Esophagus squamous epithelium (tissue), 5 donors: Measurements from ENCODE around the gene DEAF1. TPM values are rescaled to one million over a fixed set of nuclear protein-coding genes. Genes with fewer than 3 reads are reported as not detected.

ENCODE experiments used
- DNase-seq: peaks from one replicate; lab custom pipeline; 2025; lab: John Stamatoyannopoulos, UW
- H3K27ac ChIP-seq, 4 donors: fragments of 200-600 bp; sonication (generic); one replicate each; pipeline ENCODE4 v1.5.1; 2016 to 2019; ENCODE audit warnings: mild to moderate bottlenecking in 1 of 4
- H3K27me3 ChIP-seq, 4 donors: fragments of 200-600 bp; sonication (generic); 1 replicate in 3 of 4; 2 replicates in 1 of 4; pipeline versions ENCODE4 v1.5.1 to v1.6.0; 2017 to 2021; ENCODE audit warnings: antibody characterized with exemption in 1 of 4
- H3K36me3 ChIP-seq, 3 donors: fragments of 200-600 bp; sonication (generic); one replicate each; pipeline ENCODE4 v1.5.1; 2016 to 2019
- H3K4me1 ChIP-seq, 3 donors: fragments of 200-600 bp; sonication (generic); one replicate each; pipeline ENCODE4 v1.5.1; 2017 to 2019
- H3K4me3 ChIP-seq, 4 donors: fragments of 200-600 bp; sonication (generic); 1 replicate in 3 of 4; 2 replicates in 1 of 4; pipeline ENCODE4 v1.5.1; 2016 to 2019; ENCODE audit warnings: mild to moderate bottlenecking in 2 of 4, moderate library complexity in 1 of 4
- H3K9me3 ChIP-seq, 3 donors: fragments of 200-600 bp; sonication (generic); one replicate each; pipeline ENCODE4 v1.5.1; 2016 to 2019
- POLR2A ChIP-seq, 4 donors: fragments of 450-650 bp; IDR thresholded peaks; one replicate each; pipeline ENCODE4 v1.6.1; 2017; ENCODE audit warnings: antibody characterized with exemption in 4 of 4, mild to moderate bottlenecking in 4 of 4, moderate library complexity in 3 of 4
- WGBS, 2 donors: methylation state at CpG; one replicate each; pipeline ENCODE4 v1.1.5; 2018; 5-methylcytosine and 5-hydroxymethylcytosine counted together
- intact Hi-C: fragments of 100-400 bp; cut with DNase I; formaldehyde crosslinking; loops from one replicate; pipeline ENCODE4 v1.15.0; 2022
- total RNA-seq, 4 donors: library from RNA; depleted of rRNA; stranded (reverse); fragments of >200 nt; gene quantifications; one replicate each; pipeline ENCODE4 v1.1.0, GENCODE V29; 2016
- TF ChIP-seq, protein P1 (sequence below), 6 experiments: fragments of 450-650 bp in 4 of 6; fragments of 200-600 bp in 2 of 6; sonication (generic) in 2 of 6; IDR thresholded peaks; one replicate each; pipeline ENCODE4 v1.5.1; 2016 to 2019; ENCODE audit warnings: antibody characterized with exemption in 6 of 6, mild to moderate bottlenecking in 4 of 6, moderate library complexity in 4 of 6
- donor health status: DM: yes; HTN: yes; CAD: no.

DEAF1 gene
- total RNA-seq, 4 donors from 2014 or later = 18.3 to 45.0 (median 25.4) TPM

DNA sequence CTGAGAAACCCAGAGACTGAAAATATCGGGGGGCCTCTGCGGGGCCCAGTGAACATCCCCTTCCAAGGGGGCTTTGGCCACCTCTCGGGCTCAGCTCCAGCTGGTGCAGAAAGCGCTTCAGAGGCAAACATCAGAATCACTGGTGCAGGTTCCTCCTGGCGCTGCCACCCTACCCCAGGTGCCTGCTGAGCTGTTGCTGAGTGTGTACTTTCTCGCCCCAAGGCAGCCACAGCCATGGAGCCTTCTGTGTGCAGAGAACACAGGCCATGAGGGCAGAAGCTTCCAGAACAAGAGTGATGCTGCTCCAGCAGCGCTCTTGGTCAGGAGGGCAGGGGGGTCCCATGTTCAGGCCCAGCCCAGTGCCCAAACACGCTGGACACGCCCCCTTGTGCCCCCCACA lies 51.7 kb downstream of the DEAF1 start:
- H3K4me3 ChIP-seq = no peak overlapping the region
- H3K4me1 ChIP-seq = peaks cover 6 to 31% (median 8%) of the 10 kb centered on the region in 3 donors
- intact Hi-C loops = no loop called here
- 88 to 90% methylated on average over 5 of the region's 9 CpGs for WGBS, 2 donors
- H3K36me3 ChIP-seq = peaks cover 0 to 71% (median 6%) of the 10 kb centered on the region in 3 donors
- H3K27me3 ChIP-seq = peaks cover 0 to 22% (median 0%) of the 10 kb centered on the region in 4 donors
- no peak for TF ChIP-seq POLR2A (IDR thresholded peaks at IDR 0.05)
- TF ChIP-seq, protein P1, sequence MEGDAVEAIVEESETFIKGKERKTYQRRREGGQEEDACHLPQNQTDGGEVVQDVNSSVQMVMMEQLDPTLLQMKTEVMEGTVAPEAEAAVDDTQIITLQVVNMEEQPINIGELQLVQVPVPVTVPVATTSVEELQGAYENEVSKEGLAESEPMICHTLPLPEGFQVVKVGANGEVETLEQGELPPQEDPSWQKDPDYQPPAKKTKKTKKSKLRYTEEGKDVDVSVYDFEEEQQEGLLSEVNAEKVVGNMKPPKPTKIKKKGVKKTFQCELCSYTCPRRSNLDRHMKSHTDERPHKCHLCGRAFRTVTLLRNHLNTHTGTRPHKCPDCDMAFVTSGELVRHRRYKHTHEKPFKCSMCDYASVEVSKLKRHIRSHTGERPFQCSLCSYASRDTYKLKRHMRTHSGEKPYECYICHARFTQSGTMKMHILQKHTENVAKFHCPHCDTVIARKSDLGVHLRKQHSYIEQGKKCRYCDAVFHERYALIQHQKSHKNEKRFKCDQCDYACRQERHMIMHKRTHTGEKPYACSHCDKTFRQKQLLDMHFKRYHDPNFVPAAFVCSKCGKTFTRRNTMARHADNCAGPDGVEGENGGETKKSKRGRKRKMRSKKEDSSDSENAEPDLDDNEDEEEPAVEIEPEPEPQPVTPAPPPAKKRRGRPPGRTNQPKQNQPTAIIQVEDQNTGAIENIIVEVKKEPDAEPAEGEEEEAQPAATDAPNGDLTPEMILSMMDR (IDR thresholded peaks at IDR 0.05) = no peak
- DNase-seq = no peak
- H3K27ac ChIP-seq = peak overlapping the region in 1 of 4 donors; percentile 21
- no peaks in the 10 kb centered on the region for H3K9me3 ChIP-seq

DNA sequence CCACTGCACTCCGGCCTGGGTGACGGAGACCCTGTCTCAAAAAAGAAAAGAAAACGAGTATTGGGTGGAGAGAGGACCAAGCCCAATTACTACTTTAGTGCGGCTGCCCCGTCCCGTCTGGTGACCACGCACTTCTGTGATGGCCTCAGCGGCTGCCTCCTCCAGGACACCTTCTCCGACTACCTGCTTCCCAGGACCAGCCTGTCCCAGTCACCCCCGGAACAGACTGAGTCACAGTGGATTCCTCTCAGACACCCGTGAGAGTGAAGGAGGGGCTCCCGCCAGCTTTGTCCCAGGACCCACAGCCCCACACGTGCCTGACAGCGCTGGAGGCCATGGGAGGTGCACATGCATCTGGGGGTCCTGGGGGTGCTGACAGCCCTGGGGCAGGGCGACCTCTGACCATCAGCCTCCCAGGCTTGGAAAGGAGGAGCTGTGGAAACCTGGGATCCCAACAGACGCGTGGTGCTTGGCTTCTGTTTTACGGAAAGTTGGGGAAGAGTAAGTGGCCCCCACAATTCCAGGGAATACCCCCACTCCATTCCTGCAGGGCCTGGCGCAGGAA lies 53.1 kb downstream of the DEAF1 start:
- Histone ChIP-seq H3K9me3 (no peaks in the 10 kb centered on the region), H3K27me3 (peaks cover 0 to 36% (median 0%) of the 10 kb centered on the region in 4 donors), H3K36me3 (peaks cover 0 to 56% (median 6%) of the 10 kb centered on the region in 3 donors)

DNA sequence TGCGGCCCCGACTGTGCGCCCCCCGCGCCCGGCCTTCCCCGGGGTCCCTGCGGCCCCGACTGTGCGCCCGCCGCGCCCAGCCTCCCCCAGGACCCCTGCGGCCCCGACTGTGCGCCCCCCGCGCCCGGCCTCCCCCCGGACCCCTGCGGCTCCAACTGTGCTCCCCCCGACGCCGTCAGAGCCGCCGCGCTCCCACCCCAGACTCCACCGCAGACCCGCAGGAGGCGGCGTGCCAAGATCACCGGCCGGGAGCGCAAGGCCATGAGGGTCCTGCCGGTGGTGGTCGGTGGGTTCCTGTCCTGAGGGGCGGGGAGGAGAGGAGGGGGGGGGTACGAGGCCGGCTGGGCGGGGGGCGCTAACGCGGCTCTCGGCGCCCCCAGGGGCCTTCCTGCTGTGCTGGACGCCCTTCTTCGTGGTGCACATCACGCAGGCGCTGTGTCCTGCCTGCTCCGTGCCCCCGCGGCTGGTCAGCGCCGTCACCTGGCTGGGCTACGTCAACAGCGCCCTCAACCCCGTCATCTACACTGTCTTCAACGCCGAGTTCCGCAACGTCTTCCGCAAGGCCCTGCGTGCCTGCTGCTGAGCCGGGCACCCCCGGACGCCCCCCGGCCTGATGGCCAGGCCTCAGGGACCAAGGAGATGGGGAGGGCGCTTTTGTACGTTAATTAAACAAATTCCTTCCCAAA lies 54.9 kb downstream of the DEAF1 start:
- TF ChIP-seq, protein P1 (IDR thresholded peaks at IDR 0.05) = no peak
- TF ChIP-seq POLR2A (IDR thresholded peaks at IDR 0.05) = no peak
- WGBS, 2 donors = 90% methylated on average over 4 of the region's 69 CpGs; no CpG with 5 or more reads in 1 of the 2 donors
- Histone ChIP-seq H3K27ac (no peak overlapping the region), H3K4me3 (no peak overlapping the region), H3K9me3 (no peaks in the 10 kb centered on the region), H3K4me1 (peaks cover 14 to 54% (median 25%) of the 10 kb centered on the region in 3 donors), H3K27me3 (peaks cover 0 to 50% (median 0%) of the 10 kb centered on the region in 4 donors), H3K36me3 (peaks cover 0 to 42% (median 6%) of the 10 kb centered on the region in 3 donors)
- DNase-seq = no peak
- intact Hi-C loops = no loop called here

More for the DNA sequence above, 53.1 kb downstream of the DEAF1 start:
- H3K27ac ChIP-seq = no peak overlapping the region
- TF ChIP-seq, protein P1 (IDR thresholded peaks at IDR 0.05) = no peak
- TF ChIP-seq POLR2A (IDR thresholded peaks at IDR 0.05) = no peak
- H3K4me3 ChIP-seq = no peak overlapping the region
- intact Hi-C loops = no loop called here
- DNase-seq = no peak
- WGBS, 2 donors = 92 to 96% methylated on average over 8 to 12 of the region's 19 CpGs
- peaks cover 10 to 46% (median 21%) of the 10 kb centered on the region in 3 donors for H3K4me1 ChIP-seq

DNA sequence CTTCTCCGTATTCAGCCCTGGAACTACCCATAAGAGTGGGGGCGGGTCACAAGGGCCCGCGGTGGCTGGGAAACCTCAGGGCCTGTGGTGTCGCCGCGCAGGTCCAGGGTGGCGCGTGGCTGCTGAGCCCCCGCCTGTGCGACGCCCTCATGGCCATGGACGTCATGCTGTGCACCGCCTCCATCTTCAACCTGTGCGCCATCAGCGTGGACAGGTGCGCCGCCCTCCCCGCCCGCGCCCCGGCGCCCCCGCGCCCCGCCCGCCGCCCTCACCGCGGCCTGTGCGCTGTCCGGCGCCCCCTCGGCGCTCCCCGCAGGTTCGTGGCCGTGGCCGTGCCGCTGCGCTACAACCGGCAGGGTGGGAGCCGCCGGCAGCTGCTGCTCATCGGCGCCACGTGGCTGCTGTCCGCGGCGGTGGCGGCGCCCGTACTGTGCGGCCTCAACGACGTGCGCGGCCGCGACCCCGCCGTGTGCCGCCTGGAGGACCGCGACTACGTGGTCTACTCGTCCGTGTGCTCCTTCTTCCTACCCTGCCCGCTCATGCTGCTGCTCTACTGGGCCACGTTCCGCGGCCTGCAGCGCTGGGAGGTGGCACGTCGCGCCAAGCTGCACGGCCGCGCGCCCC lies 55.6 kb downstream of the DEAF1 start:
- 25 to 36% methylated on average over 6 to 10 of the region's 80 CpGs for WGBS, 2 donors
- Histone ChIP-seq H3K4me1 (peaks cover 14 to 54% (median 25%) of the 10 kb centered on the region in 3 donors), H3K9me3 (no peaks in the 10 kb centered on the region), H3K4me3 (peak overlapping the region in 1 of 4 donors; percentile 30), H3K27ac (no peak overlapping the region), H3K36me3 (peaks cover 0 to 38% (median 6%) of the 10 kb centered on the region in 3 donors), H3K27me3 (peaks cover 0 to 50% (median 0%) of the 10 kb centered on the region in 4 donors)
- intact Hi-C loops = no loop called here
- TF ChIP-seq, protein P1 (IDR thresholded peaks at IDR 0.05) = no peak
- no peak for TF ChIP-seq POLR2A (IDR thresholded peaks at IDR 0.05)
- no peak for DNase-seq
